Urinary bladder (tissue), 4 donors: ENCODE measurements around the gene UQCC2. TPM values are rescaled to one million over a fixed set of nuclear protein-coding genes. Genes with fewer than 3 reads are reported as not detected.

Source experiments
- DNase-seq: peaks from one replicate; pipeline ENCODE4 v3.0.0-alpha.2; 2015; ENCODE audit errors: extremely low spot score
- H3K27ac ChIP-seq: one replicate; pipeline ENCODE4 v1.5.1; 2013; ENCODE audit warnings: low read depth, mild to moderate bottlenecking, moderate library complexity
- H3K36me3 ChIP-seq: one replicate; pipeline ENCODE4 v1.6.1; 2013; ENCODE audit warnings: mild to moderate bottlenecking, moderate library complexity; ENCODE audit not compliant: insufficient read depth
- H3K4me1 ChIP-seq: one replicate; pipeline ENCODE4 v1.6.1; 2013; ENCODE audit warnings: mild to moderate bottlenecking, moderate library complexity; ENCODE audit not compliant: insufficient read depth
- H3K4me3 ChIP-seq: one replicate; pipeline ENCODE4 v1.5.1; 2013; ENCODE audit warnings: low read depth, low read length
- WGBS: extraction: QIAGEN DNeasy Blood & Tissue Kit; methylation state at CpG from one replicate; pipeline ENCODE4 v1.1.7; 2013; 5-methylcytosine and 5-hydroxymethylcytosine counted together
- polyA plus RNA-seq: library from polyadenylated mRNA; stranded (reverse); fragments of 200-250 nt; gene quantifications from one replicate; pipeline ENCODE4 v1.2.3, GENCODE V29; 2013
- total RNA-seq: library from RNA; depleted of rRNA; stranded (reverse); fragments of >200 nt; gene quantifications from one replicate; pipeline ENCODE4 v1.2.3, GENCODE V29; 2014
- donor health status: healthy with polysubstance abuse.
- donor health status: healthy.

Gene UQCC2
- total and polyA plus RNA-seq, 2 donors: 14.4 to 43.7 TPM

GRCh38 chr6:33700391-33701050 lies 11.0 kb downstream of the UQCC2 start:
- no peaks in the 10 kb centered on the region for H3K4me1 ChIP-seq
- H3K4me3 ChIP-seq: no peak overlapping the region
- H3K36me3 ChIP-seq: peaks cover 2% of the 10 kb centered on the region
- 49% methylated on average over 10 of the region's 10 CpGs for WGBS
- no peak overlapping the region for H3K27ac ChIP-seq
- DNase-seq: no peak

- 72% methylated on average over 5 of the region's 5 CpGs for WGBS
- Histone ChIP-seq H3K36me3 (peaks cover 2% of the 10 kb centered on the region), H3K4me3 (no peak overlapping the region), H3K4me1 (no peaks in the 10 kb centered on the region), H3K27ac (no peak overlapping the region)
- no peak for DNase-seq
These were observed 11.8 kb downstream of the UQCC2 start for GRCh38 chr6:33699739-33700138.

GRCh38 chr6:33699131-33699530 lies 12.4 kb downstream of the UQCC2 start:
- H3K4me3 ChIP-seq: no peak overlapping the region
- H3K36me3 ChIP-seq: peaks cover 2% of the 10 kb centered on the region
- DNase-seq: no peak
- 75% methylated on average over 8 of the region's 8 CpGs for WGBS
- H3K27ac ChIP-seq: no peak overlapping the region
- H3K4me1 ChIP-seq: no peaks in the 10 kb centered on the region

GRCh38 chr6:33698494-33698893 lies 13.0 kb downstream of the UQCC2 start:
- peaks cover 2% of the 10 kb centered on the region for H3K36me3 ChIP-seq
- H3K4me3 ChIP-seq: no peak overlapping the region
- WGBS: 90% methylated on average over 10 of the region's 10 CpGs

GRCh38 chr6:33697845-33698244 lies 13.7 kb downstream of the UQCC2 start:
- H3K4me1 ChIP-seq: no peaks in the 10 kb centered on the region
- peaks cover 2% of the 10 kb centered on the region for H3K36me3 ChIP-seq
- H3K4me3 ChIP-seq: no peak overlapping the region
- no peak overlapping the region for H3K27ac ChIP-seq
- DNase-seq: no peak
- 97% methylated on average over 10 of the region's 10 CpGs for WGBS

More at GRCh38 chr6:33698494-33698893, 13.0 kb downstream of the UQCC2 start:
- no peaks in the 10 kb centered on the region for H3K4me1 ChIP-seq
- no peak for DNase-seq
- H3K27ac ChIP-seq: no peak overlapping the region

- Histone ChIP-seq H3K36me3 (peaks cover 2% of the 10 kb centered on the region), H3K4me3 (no peak overlapping the region), H3K27ac (no peak overlapping the region), H3K4me1 (no peaks in the 10 kb centered on the region)
- WGBS: 56% methylated on average over 15 of the region's 15 CpGs
- DNase-seq: no peak
These were observed 14.7 kb downstream of the UQCC2 start for GRCh38 chr6:33696548-33697518.

GRCh38 chr6:33696076-33696475 lies 15.4 kb downstream of the UQCC2 start:
- 92% methylated on average over 10 of the region's 10 CpGs for WGBS
- peaks cover 2% of the 10 kb centered on the region for H3K36me3 ChIP-seq
- no peak for DNase-seq
- no peak overlapping the region for H3K27ac ChIP-seq
- H3K4me3 ChIP-seq: no peak overlapping the region
- no peaks in the 10 kb centered on the region for H3K4me1 ChIP-seq

GRCh38 chr6:33695451-33695887 lies 16.0 kb downstream of the UQCC2 start:
- no peak for DNase-seq
- no peaks in the 10 kb centered on the region for H3K4me1 ChIP-seq
- 79% methylated on average over 16 of the region's 16 CpGs for WGBS
- no peak overlapping the region for H3K27ac ChIP-seq
- peaks cover 2% of the 10 kb centered on the region for H3K36me3 ChIP-seq
- H3K4me3 ChIP-seq: no peak overlapping the region

GRCh38 chr6:33694977-33695376 lies 16.5 kb downstream of the UQCC2 start:
- Histone ChIP-seq H3K27ac (no peak overlapping the region), H3K4me3 (no peak overlapping the region), H3K36me3 (peaks cover 2% of the 10 kb centered on the region), H3K4me1 (no peaks in the 10 kb centered on the region)
- DNase-seq: no peak
- WGBS: 80% methylated on average over 5 of the region's 5 CpGs

GRCh38 chr6:33694401-33694931 lies 17.0 kb downstream of the UQCC2 start:
- DNase-seq: no peak
- no peaks in the 10 kb centered on the region for H3K4me1 ChIP-seq
- H3K27ac ChIP-seq: no peak overlapping the region
- no peak overlapping the region for H3K4me3 ChIP-seq
- 68% methylated on average over 19 of the region's 19 CpGs for WGBS
- peaks cover 2% of the 10 kb centered on the region for H3K36me3 ChIP-seq

- 78% methylated on average over 28 of the region's 28 CpGs for WGBS
- H3K27ac ChIP-seq: no peak overlapping the region
- no peak overlapping the region for H3K4me3 ChIP-seq
- H3K36me3 ChIP-seq: peaks cover 2% of the 10 kb centered on the region
- no peak for DNase-seq
- H3K4me1 ChIP-seq: no peaks in the 10 kb centered on the region
These were observed 18.1 kb downstream of the UQCC2 start for GRCh38 chr6:33693186-33694105.

- H3K27ac ChIP-seq: no peak overlapping the region
- 78% methylated on average over 10 of the region's 10 CpGs for WGBS
- no peak overlapping the region for H3K4me3 ChIP-seq
These were observed 18.7 kb downstream of the UQCC2 start for GRCh38 chr6:33692760-33693158.

More at GRCh38 chr6:33692760-33693158, 18.7 kb downstream of the UQCC2 start:
- H3K36me3 ChIP-seq: peaks cover 2% of the 10 kb centered on the region
- no peaks in the 10 kb centered on the region for H3K4me1 ChIP-seq
- DNase-seq: no peak
